Endothelial cell of umbilical vein (primary cell): Measurements from ENCODE around the gene LYPD4. TPM values are rescaled to one million over a fixed set of nuclear protein-coding genes. Genes with fewer than 3 reads are reported as not detected.

ENCODE experiments used
- BruUV-seq: library from RNA; stranded (reverse); fragments of 400-500 nt; replicated peaks from 2 replicates; lab custom pipeline; 2021; lab: Mats Ljungman, UMichigan
- CTCF ChIA-PET: fragments of 300-600, 350-600 bp; sonication (Branson Sonifier 250); formaldehyde crosslinking; loops from one replicate; lab custom pipeline; 2021; ENCODE audit warnings: antibody characterized with exemption, inconsistent platforms; lab: Charles Lee
- POLR2A ChIA-PET: fragments of 300-600, 350-600 bp; sonication (Branson Sonifier 250); formaldehyde crosslinking; loops from one replicate; lab custom pipeline; 2021; ENCODE audit warnings: antibody characterized with exemption, inconsistent platforms; lab: Charles Lee
- DNase-seq: peaks from one replicate; pipeline ENCODE4 v3.0.0-alpha.2; 2011; ENCODE audit warnings: low read depth, low spot score
- FAIRE-seq: peaks from 2 replicates; lab custom pipeline; 2011; peaks lifted over from hg19 to GRCh38; lab: Jason Lieb, UNC
- H2AFZ ChIP-seq: 2 replicates; pipeline ENCODE4 v1.6.0; 2012; ENCODE audit warnings: low read depth, low read length, control low read depth, inconsistent platforms
- H3K27ac ChIP-seq: 2 replicates; pipeline ENCODE4 v1.5.1; 2011; ENCODE audit warnings: low read depth, mild to moderate bottlenecking, control low read depth, low read length, moderate library complexity; ENCODE audit not compliant: insufficient read depth
- H3K27me3 ChIP-seq, 2 experiments: 2 replicates each; pipeline versions ENCODE4 v1.6.0 to v1.6.1; 2011; ENCODE audit warnings: low read length in 2 of 2, mixed read lengths in 1 of 2; ENCODE audit not compliant: control insufficient read depth in 2 of 2, insufficient read depth in 2 of 2
- H3K36me3 ChIP-seq, 2 experiments: 2 replicates in 1 of 2; 3 replicates in 1 of 2; pipeline ENCODE4 v1.5.1; 2011; ENCODE audit warnings: low read length in 2 of 2, mild to moderate bottlenecking in 1 of 2, moderate library complexity in 1 of 2; ENCODE audit not compliant: control insufficient read depth in 2 of 2, insufficient read depth in 2 of 2; ENCODE audit errors: extremely low read depth in 1 of 2
- H3K4me1 ChIP-seq: 3 replicates; pipeline ENCODE4 v1.5.1; 2011; ENCODE audit warnings: mild to moderate bottlenecking, low read length; ENCODE audit not compliant: control insufficient read depth, insufficient read depth; ENCODE audit errors: extremely low read depth
- H3K4me2 ChIP-seq: 2 replicates; pipeline ENCODE4 v1.6.1; 2011; ENCODE audit warnings: low read length, control low read depth, mixed read lengths; ENCODE audit not compliant: insufficient read depth
- H3K4me3 ChIP-seq, 3 experiments: fragments of 200-600 bp in 1 of 3; sonication (generic), shearing (Covaris generic) in 1 of 3; replicated peaks in 1 of 3; 2 replicates each; pipeline ENCODE4 v1.5.1; 2011 to 2016; ENCODE audit warnings: control low read depth in 3 of 3, low read length in 3 of 3, mild to moderate bottlenecking in 2 of 3, inconsistent platforms in 1 of 3, low read depth in 1 of 3, moderate library complexity in 1 of 3; ENCODE audit not compliant: insufficient read depth in 1 of 3
- H3K79me2 ChIP-seq: 2 replicates; pipeline ENCODE4 v1.6.0; 2012; ENCODE audit warnings: low read length, inconsistent platforms; ENCODE audit not compliant: control insufficient read depth, insufficient read depth
- H3K9ac ChIP-seq: replicated peaks from 2 replicates; pipeline ENCODE3; 2011; ENCODE audit warnings: low read length, control low read depth; ENCODE audit not compliant: insufficient read depth; ENCODE audit errors: extremely low read depth
- H3K9me1 ChIP-seq: replicated peaks from 3 replicates; pipeline ENCODE4 v1.6.0; 2011; ENCODE audit warnings: mild to moderate bottlenecking, low read length; ENCODE audit not compliant: control insufficient read depth, insufficient read depth; ENCODE audit errors: extremely low read depth
- H3K9me3 ChIP-seq: replicated peaks from 2 replicates; pipeline ENCODE4 v1.5.1; 2012; ENCODE audit warnings: low read length, inconsistent platforms; ENCODE audit not compliant: control insufficient read depth, insufficient read depth
- H4K20me1 ChIP-seq: replicated peaks from 2 replicates; pipeline ENCODE3; 2011; ENCODE audit warnings: mild to moderate bottlenecking, low read length; ENCODE audit not compliant: control insufficient read depth, insufficient read depth; ENCODE audit errors: extremely low read depth
- CTCF ChIP-seq, 2 donors: IDR thresholded peaks; 1 replicate in 1 of 2; 2 replicates in 1 of 2; pipeline ENCODE4 v1.5.1; 2011; ENCODE audit warnings: low read length in 2 of 2, mild to moderate bottlenecking in 2 of 2, moderate library complexity in 2 of 2, control low read depth in 1 of 2, inconsistent platforms in 1 of 2, low read depth in 1 of 2; ENCODE audit not compliant: insufficient read depth in 1 of 2; ENCODE audit errors: extremely low read depth in 1 of 2
- EZH2 ChIP-seq: IDR thresholded peaks from 2 replicates; pipeline ENCODE4 v1.6.1; 2012; ENCODE audit warnings: borderline replicate concordance, low read depth, mild to moderate bottlenecking, moderate library complexity, low read length, inconsistent platforms; ENCODE audit not compliant: severe bottlenecking
- GATA2 ChIP-seq: IDR thresholded peaks from 2 replicates; pipeline ENCODE4 v1.7.0; 2011; ENCODE audit warnings: low read depth, mild to moderate bottlenecking, moderate library complexity, mixed read lengths, low read length; ENCODE audit not compliant: insufficient read length, insufficient read depth
- JUN ChIP-seq: IDR thresholded peaks from 2 replicates; pipeline ENCODE4 v1.6.1; 2011; ENCODE audit warnings: borderline replicate concordance, low read depth; ENCODE audit not compliant: insufficient read length, insufficient read depth
- MYC ChIP-seq: IDR thresholded peaks from one replicate; pipeline ENCODE4 v1.6.1; 2011; ENCODE audit warnings: mild to moderate bottlenecking, low read depth, low read length
- POLR2A ChIP-seq: IDR thresholded peaks from 2 replicates; pipeline ENCODE4 v1.6.1; 2012; ENCODE audit warnings: low read depth, mild to moderate bottlenecking, control low read depth, low read length
- POLR2AphosphoS5 ChIP-seq: IDR thresholded peaks from 2 replicates; pipeline ENCODE4 v1.6.1; 2012; ENCODE audit warnings: low read depth, mild to moderate bottlenecking, control low read depth, low read length, moderate library complexity; ENCODE audit not compliant: insufficient read depth
- dilution Hi-C: fragments of 300-500 bp; cut with MboI; formaldehyde crosslinking; loops from one replicate; pipeline ENCODE4 v1.15.0; 2019; ENCODE audit warnings: low sequenced_read_pairs; ENCODE audit not compliant: extremely low pct_ligation_motif_present
- intact Hi-C: fragments of 100-400 bp; cut with micrococcal nuclease; formaldehyde crosslinking; loops from one replicate; pipeline ENCODE4 v1.10.0; 2022
- polyA plus RNA-seq, 4 experiments: library from polyadenylated mRNA; depleted of rRNA in 3 of 4; stranded (reverse) in 3 of 4; unstranded in 1 of 4; fragments of >200 nt; gene quantifications; 2 replicates each; pipeline versions ENCODE4 v1.2.1 to v1.2.3, GENCODE V29; 2011 to 2012; ENCODE audit warnings: missing spikeins in 1 of 4
- total RNA-seq: library from RNA; stranded (reverse); gene quantifications from 2 replicates; pipeline ENCODE4 v1.2.3, GENCODE V29; 2021
- TF ChIP-seq, protein P1 (sequence below): IDR thresholded peaks from 2 replicates; pipeline ENCODE4 v1.6.1; 2011; ENCODE audit not compliant: insufficient read depth, insufficient read length

LYPD4 gene
- total and polyA plus RNA-seq, 2 donors (not counting 3 experiments of a cell fraction or from before 2014, with no cell fraction given), result not detected

GRCh38 chr19:41813911-41814310 is 30.6 kb downstream of the LYPD4 start:
- Histone ChIP-seq H3K4me2 (no peak overlapping the region), H2AFZ (no peak overlapping the region), H3K9me1 (no peaks in the 10 kb centered on the region), H3K4me1 (no peaks in the 10 kb centered on the region), H3K9ac (no peak overlapping the region), H4K20me1 (no peaks in the 10 kb centered on the region), H3K36me3 (no peaks in the 10 kb centered on the region), H3K79me2 (no peaks in the 10 kb centered on the region), H3K27me3 (no peaks in the 10 kb centered on the region), H3K9me3 (no peaks in the 10 kb centered on the region), H3K27ac (no peak overlapping the region), H3K4me3 (no peak overlapping the region)
- intact Hi-C loops (no loop called here), dilution Hi-C loops (no loop called here)
- POLR2A ChIA-PET, result no interaction called here
- FAIRE-seq (no peak), DNase-seq (no peak)
- CTCF ChIA-PET, result interaction anchor here (1.4 to 3.8 kb wide), 3 partner anchors 19 to 61 kb away, joined by 5 to 17 read pairs (median 9); no protein-coding TSS in a partner anchor
- no peak for TF ChIP-seq JUN
- TF ChIP-seq EZH2, result no peak
- no peak for TF ChIP-seq GATA2
- TF ChIP-seq POLR2AphosphoS5, result no peak
- TF ChIP-seq, protein P1, sequence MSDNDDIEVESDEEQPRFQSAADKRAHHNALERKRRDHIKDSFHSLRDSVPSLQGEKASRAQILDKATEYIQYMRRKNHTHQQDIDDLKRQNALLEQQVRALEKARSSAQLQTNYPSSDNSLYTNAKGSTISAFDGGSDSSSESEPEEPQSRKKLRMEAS, result no peak
- no peak for TF ChIP-seq MYC
- BruUV-seq, result no TSS peak

- Histone ChIP-seq H3K27ac (no peak overlapping the region), H3K79me2 (no peaks in the 10 kb centered on the region), H3K36me3 (no peaks in the 10 kb centered on the region), H3K9me1 (no peaks in the 10 kb centered on the region), H3K4me3 (no peak overlapping the region), H3K4me2 (no peak overlapping the region), H4K20me1 (no peaks in the 10 kb centered on the region), H3K4me1 (no peaks in the 10 kb centered on the region), H3K27me3 (no peaks in the 10 kb centered on the region), H3K9me3 (no peaks in the 10 kb centered on the region), H2AFZ (no peak overlapping the region), H3K9ac (no peak overlapping the region)
- BruUV-seq, result no TSS peak
- no peak for TF ChIP-seq CTCF (IDR thresholded peaks at IDR 0.05; ENCODE audit: extremely low read depth in 1 of 2, insufficient read depth in 1 of 2, low read depth in 1 of 2, low read length in 2 of 2)
- no peak for TF ChIP-seq MYC
- no peak for TF ChIP-seq EZH2
- no peak for TF ChIP-seq JUN
- TF ChIP-seq POLR2AphosphoS5, result no peak
- TF ChIP-seq POLR2A, result no peak
- intact Hi-C loops, result no loop called here
- ChIA-PET CTCF (interaction anchor here (3.8 kb wide), 1 partner anchor 19 kb away, joined by 17 read pairs; no protein-coding TSS in a partner anchor), POLR2A (no interaction called here)
- FAIRE-seq, result no peak
- dilution Hi-C loops, result no loop called here
- no peak for DNase-seq
Measured at GRCh38 chr19:41811981-41812380, 32.5 kb downstream of the LYPD4 start.
